Measurements from ENCODE around the gene CDC25C.
A peak's percentile ranks its signal among the peaks of the same experiment; 100 is the strongest.

CDC25C gene

GRCh38 chr5:138354387-138354786, 22.8 kb upstream of the CDC25C start:
- no peak overlapping the region for H2AFZ ChIP-seq (ENCODE audit: low read depth, low read length)
- no peaks in the 10 kb centered on the region for H3K27me3 ChIP-seq (ENCODE audit: control insufficient read depth in 1 of 2, insufficient read depth in 1 of 2, low read length in 2 of 2)
- DNase-seq = no peak
- no peak overlapping the region for H2BK120ac ChIP-seq (ENCODE audit: low read depth, low read length)
- H3K36me3 ChIP-seq (ENCODE audit: control insufficient read depth in 1 of 2, insufficient read depth in 2 of 2, low read depth in 1 of 2, low read length in 2 of 2) = peaks cover 4% of the 10 kb centered on the region in 2 experiments
- H3K14ac ChIP-seq (ENCODE audit: low read length in 2 of 2) = no peak overlapping the region
- no peak overlapping the region for H3K23ac ChIP-seq (ENCODE audit: low read length in 2 of 2)
- H2BK15ac ChIP-seq (ENCODE audit: low read depth, poor library complexity, severe bottlenecking) = no peak overlapping the region
- H3K27ac ChIP-seq (ENCODE audit: low read length, poor library complexity, severe bottlenecking) = no peak overlapping the region
- H2AK5ac ChIP-seq (ENCODE audit: low read length, severe bottlenecking) = no peak overlapping the region
- H2BK12ac ChIP-seq (ENCODE audit: low read length in 2 of 2) = no peak overlapping the region
- peaks cover 1% of the 10 kb centered on the region for H3K4me1 ChIP-seq (ENCODE audit: control insufficient read depth, insufficient read depth, low read depth, low read length)
- H3K9me3 ChIP-seq (ENCODE audit: control insufficient read depth, low read length) = peaks cover 3% of the 10 kb centered on the region
- H4K8ac ChIP-seq (ENCODE audit: low read length) = no peak overlapping the region
- no peak overlapping the region for H4K91ac ChIP-seq (ENCODE audit: low read length)
- H3K4me3 ChIP-seq (ENCODE audit: insufficient read depth in 1 of 2, low read depth in 1 of 2, low read length in 2 of 2) = peak overlapping the region in 1 of 2 experiments; percentile 88
- peaks cover 2% of the 10 kb centered on the region for H3K79me1 ChIP-seq (replicated peaks; ENCODE audit: low read length, poor library complexity, severe bottlenecking)
- peak overlapping the region; percentile 18 for H3K4me2 ChIP-seq (ENCODE audit: low read length, poor library complexity, severe bottlenecking)
- H3K4ac ChIP-seq (ENCODE audit: low read depth in 1 of 2, low read length in 2 of 2) = no peak overlapping the region
- peak overlapping the region; percentile 96 for H3K9ac ChIP-seq (ENCODE audit: low read length)
- 22% methylated on average over 5 of the region's 5 CpGs for WGBS
- no peak overlapping the region for H3K18ac ChIP-seq (ENCODE audit: low read depth in 1 of 2, low read length in 2 of 2)
- no peak overlapping the region for H2BK5ac ChIP-seq (ENCODE audit: low read depth, low read length, poor library complexity, severe bottlenecking)

- Histone ChIP-seq H3K4me3 (ENCODE audit: insufficient read depth in 1 of 2, low read depth in 1 of 2, low read length in 2 of 2) (peak overlapping the region; percentile 88 to 98), H2BK12ac (ENCODE audit: low read length in 2 of 2) (no peak overlapping the region), H3K23ac (ENCODE audit: low read length in 2 of 2) (no peak overlapping the region), H3K18ac (ENCODE audit: low read depth in 1 of 2, low read length in 2 of 2) (peak overlapping the region in 1 of 2 experiments; percentile 18), H3K27ac (ENCODE audit: low read length, poor library complexity, severe bottlenecking) (peak overlapping the region; percentile 75), H3K27me3 (ENCODE audit: control insufficient read depth in 1 of 2, insufficient read depth in 1 of 2, low read length in 2 of 2) (no peaks in the 10 kb centered on the region), H2BK120ac (ENCODE audit: low read depth, low read length) (no peak overlapping the region), H3K14ac (ENCODE audit: low read length in 2 of 2) (no peak overlapping the region), H4K8ac (ENCODE audit: low read length) (no peak overlapping the region), H2AK5ac (ENCODE audit: low read length, severe bottlenecking) (no peak overlapping the region), H3K4me2 (ENCODE audit: low read length, poor library complexity, severe bottlenecking) (peak overlapping the region; percentile 75), H4K91ac (ENCODE audit: low read length) (no peak overlapping the region), H3K9ac (ENCODE audit: low read length) (peak overlapping the region; percentile 96), H3K36me3 (ENCODE audit: control insufficient read depth in 1 of 2, insufficient read depth in 2 of 2, low read depth in 1 of 2, low read length in 2 of 2) (peaks cover 9 to 11% of the 10 kb centered on the region in 2 experiments), H2BK5ac (ENCODE audit: low read depth, low read length, poor library complexity, severe bottlenecking) (no peak overlapping the region), H3K79me1 (replicated peaks; ENCODE audit: low read length, poor library complexity, severe bottlenecking) (peaks cover 6% of the 10 kb centered on the region), H3K4me1 (ENCODE audit: control insufficient read depth, insufficient read depth, low read depth, low read length) (peaks cover 1% of the 10 kb centered on the region), H3K9me3 (ENCODE audit: control insufficient read depth, low read length) (peaks cover 3% of the 10 kb centered on the region), H2AFZ (ENCODE audit: low read depth, low read length) (no peak overlapping the region), H3K4ac (ENCODE audit: low read depth in 1 of 2, low read length in 2 of 2) (peak overlapping the region in 1 of 2 experiments; percentile 13), H2BK15ac (ENCODE audit: low read depth, poor library complexity, severe bottlenecking) (no peak overlapping the region)
- 4% methylated on average over 5 of the region's 11 CpGs for WGBS
- DNase-seq = no peak
Measured at GRCh38 chr5:138353560-138354080, 22.0 kb upstream of the CDC25C start.

GRCh38 chr5:138352722-138353559, 21.3 kb upstream of the CDC25C start:
- Histone ChIP-seq H3K9me3 (ENCODE audit: control insufficient read depth, low read length) (peaks cover 3% of the 10 kb centered on the region), H3K4me1 (ENCODE audit: control insufficient read depth, insufficient read depth, low read depth, low read length) (peaks cover 1% of the 10 kb centered on the region), H4K91ac (ENCODE audit: low read length) (peak overlapping the region; percentile 95), H3K27ac (ENCODE audit: low read length, poor library complexity, severe bottlenecking) (peak overlapping the region; percentile 75), H2BK15ac (ENCODE audit: low read depth, poor library complexity, severe bottlenecking) (peak overlapping the region; percentile 90), H3K23ac (ENCODE audit: low read length in 2 of 2) (peak overlapping the region in 1 of 2 experiments; percentile 84), H3K4me2 (ENCODE audit: low read length, poor library complexity, severe bottlenecking) (peak overlapping the region; percentile 75), H4K8ac (ENCODE audit: low read length) (peak overlapping the region; percentile 99), H2AFZ (ENCODE audit: low read depth, low read length) (peak overlapping the region; percentile 83), H3K4me3 (ENCODE audit: insufficient read depth in 1 of 2, low read depth in 1 of 2, low read length in 2 of 2) (peak overlapping the region; percentile 88 to 98), H3K27me3 (ENCODE audit: control insufficient read depth in 1 of 2, insufficient read depth in 1 of 2, low read length in 2 of 2) (no peaks in the 10 kb centered on the region), H3K4ac (ENCODE audit: low read depth in 1 of 2, low read length in 2 of 2) (peak overlapping the region; percentile 76 to 96), H2BK12ac (ENCODE audit: low read length in 2 of 2) (no peak overlapping the region), H2BK120ac (ENCODE audit: low read depth, low read length) (peak overlapping the region; percentile 74), H3K14ac (ENCODE audit: low read length in 2 of 2) (peak overlapping the region in 1 of 2 experiments; percentile 96), H2AK5ac (ENCODE audit: low read length, severe bottlenecking) (no peak overlapping the region), H3K18ac (ENCODE audit: low read depth in 1 of 2, low read length in 2 of 2) (peak overlapping the region; percentile 97 to 98), H3K79me1 (replicated peaks; ENCODE audit: low read length, poor library complexity, severe bottlenecking) (peaks cover 12% of the 10 kb centered on the region), H3K9ac (ENCODE audit: low read length) (peak overlapping the region; percentile 96), H3K36me3 (ENCODE audit: control insufficient read depth in 1 of 2, insufficient read depth in 2 of 2, low read depth in 1 of 2, low read length in 2 of 2) (peaks cover 16 to 18% of the 10 kb centered on the region in 2 experiments), H2BK5ac (ENCODE audit: low read depth, low read length, poor library complexity, severe bottlenecking) (peak overlapping the region; percentile 90)
- DNase-seq = peak; percentile 74
- WGBS = under 1% methylated on average over 61 of the region's 88 CpGs

GRCh38 chr5:138352071-138352721, 20.6 kb upstream of the CDC25C start, which contains the start of gene KDM3B:
KDM3B (plus strand) TSS chr5:138352685; CDS start chr5:138352796, 111 bp downstream.
- Histone ChIP-seq H3K36me3 (ENCODE audit: control insufficient read depth in 1 of 2, insufficient read depth in 2 of 2, low read depth in 1 of 2, low read length in 2 of 2) (peaks cover 24 to 26% of the 10 kb centered on the region in 2 experiments), H3K4ac (ENCODE audit: low read depth in 1 of 2, low read length in 2 of 2) (peak within 1 kb of the TSS; percentile 76 to 96), H3K4me2 (ENCODE audit: low read length, poor library complexity, severe bottlenecking) (peak within 1 kb of the TSS; percentile 75), H2BK12ac (ENCODE audit: low read length in 2 of 2) (no peak within 1 kb of the TSS), H4K91ac (ENCODE audit: low read length) (peak within 1 kb of the TSS; percentile 95), H4K8ac (ENCODE audit: low read length) (peak within 1 kb of the TSS; percentile 99), H3K18ac (ENCODE audit: low read depth in 1 of 2, low read length in 2 of 2) (peak within 1 kb of the TSS; percentile 97 to 98), H3K9me3 (ENCODE audit: control insufficient read depth, low read length) (peaks cover 3% of the 10 kb centered on the region), H3K4me1 (ENCODE audit: control insufficient read depth, insufficient read depth, low read depth, low read length) (peaks cover 1% of the 10 kb centered on the region), H3K79me1 (replicated peaks; ENCODE audit: low read length, poor library complexity, severe bottlenecking) (peaks cover 19% of the 10 kb centered on the region), H2AFZ (ENCODE audit: low read depth, low read length) (peak within 1 kb of the TSS; percentile 83), H3K23ac (ENCODE audit: low read length in 2 of 2) (peak within 1 kb of the TSS in 1 of 2 experiments; percentile 84), H3K27me3 (ENCODE audit: control insufficient read depth in 1 of 2, insufficient read depth in 1 of 2, low read length in 2 of 2) (no peaks in the 10 kb centered on the region), H2BK120ac (ENCODE audit: low read depth, low read length) (peak within 1 kb of the TSS; percentile 74), H3K4me3 (ENCODE audit: insufficient read depth in 1 of 2, low read depth in 1 of 2, low read length in 2 of 2) (peak within 1 kb of the TSS; percentile 88 to 98), H2BK15ac (ENCODE audit: low read depth, poor library complexity, severe bottlenecking) (peak within 1 kb of the TSS; percentile 90), H3K27ac (ENCODE audit: low read length, poor library complexity, severe bottlenecking) (peak within 1 kb of the TSS; percentile 75), H3K14ac (ENCODE audit: low read length in 2 of 2) (peak within 1 kb of the TSS in 1 of 2 experiments; percentile 96), H3K9ac (ENCODE audit: low read length) (peak within 1 kb of the TSS; percentile 96), H2BK5ac (ENCODE audit: low read depth, low read length, poor library complexity, severe bottlenecking) (peak within 1 kb of the TSS; percentile 90), H2AK5ac (ENCODE audit: low read length, severe bottlenecking) (no peak within 1 kb of the TSS)
- peak; percentile 82 for DNase-seq
- WGBS = 72% methylated on average over 3 of the region's 30 CpGs

All from mesenchymal stem cell (in vitro differentiated cells and primary cell).